AG04450 (cell line): Measurements from ENCODE around the gene PHF5A. TPM values are rescaled to one million over a fixed set of nuclear protein-coding genes. Genes with fewer than 3 reads are reported as not detected.

Source experiments
- CTCF ChIA-PET: fragments of 300-600, 350-600 bp; formaldehyde crosslinking; extraction: SDS; loops from one replicate; lab custom pipeline; 2022; ENCODE audit warnings: antibody characterized with exemption, inconsistent platforms; lab: Charles Lee
- POLR2A ChIA-PET: fragments of 350-600 bp; formaldehyde crosslinking; extraction: SDS; loops from one replicate; lab custom pipeline; 2021; ENCODE audit warnings: antibody characterized with exemption, inconsistent platforms; lab: Yijun Ruan, JAX
- DNase-seq: peaks from one replicate; pipeline ENCODE4 v3.0.0-alpha.2; 2011; ENCODE audit warnings: low read depth, low spot score
- H3K27ac ChIP-seq: one replicate; pipeline ENCODE4 v1.5.1; 2012; ENCODE audit warnings: low read depth, low read length, control low read depth
- H3K27me3 ChIP-seq: one replicate; pipeline ENCODE4 v1.6.0; 2012; ENCODE audit warnings: low read length; ENCODE audit not compliant: control insufficient read depth, insufficient read depth
- H3K4me3 ChIP-seq: 2 replicates; pipeline ENCODE4 v1.5.1; 2011; ENCODE audit warnings: mild to moderate bottlenecking, low read depth, low read length, control low read depth
- H3K9me3 ChIP-seq: 2 replicates; pipeline ENCODE4 v1.5.1; 2012; ENCODE audit warnings: low read length; ENCODE audit not compliant: control insufficient read depth, insufficient read depth
- CTCF ChIP-seq: IDR thresholded peaks from 2 replicates; pipeline ENCODE4 v1.5.1; 2011; ENCODE audit warnings: low read depth, low read length, control low read depth, inconsistent platforms
- polyA plus RNA-seq: library from polyadenylated mRNA; depleted of rRNA; stranded (reverse); fragments of >200 nt; gene quantifications from 2 replicates; pipeline ENCODE4 v1.2.3, GENCODE V29; 2011; rRNA removed

The PHF5A gene
- polyA plus RNA-seq, 1 experiment = 53.8 TPM

- no peak for DNase-seq
- ChIA-PET POLR2A (interaction anchor here (0.6 kb wide), 1 partner anchor 36 kb away, joined by 3 read pairs; the partner anchor contains the start of gene TEF), CTCF (interaction anchor here (2.0 to 3.3 kb wide), 2 partner anchors 14 to 100 kb away, joined by 7 to 10 read pairs; no protein-coding TSS in a partner anchor)
- H3K27me3 ChIP-seq = no peaks in the 10 kb centered on the region
- no peak for TF ChIP-seq CTCF
- no peak overlapping the region for H3K27ac ChIP-seq
- no peaks in the 10 kb centered on the region for H3K9me3 ChIP-seq
- no peak overlapping the region for H3K4me3 ChIP-seq
These were observed 50.7 kb downstream of the PHF5A start for GRCh38 chr22:41417622-41418390.

GRCh38 chr22:41415554-41415953, 52.9 kb downstream of the PHF5A start:
- CTCF ChIA-PET = interaction anchor here (3.3 kb wide), 1 partner anchor 12 kb away, joined by 10 read pairs; no protein-coding TSS in a partner anchor
- DNase-seq = no peak
- H3K4me3 ChIP-seq = no peak overlapping the region
- no peak overlapping the region for H3K27ac ChIP-seq
- no peaks in the 10 kb centered on the region for H3K27me3 ChIP-seq
- POLR2A ChIA-PET = no interaction called here
- no peak for TF ChIP-seq CTCF
- H3K9me3 ChIP-seq = no peaks in the 10 kb centered on the region

GRCh38 chr22:41411021-41411851, 57.3 kb downstream of the PHF5A start:
- H3K9me3 ChIP-seq = no peaks in the 10 kb centered on the region
- ChIA-PET CTCF (interaction anchor here (0.6 to 2.8 kb wide), 5 partner anchors 11 to 186 kb away, joined by 3 to 12 read pairs (median 3); no protein-coding TSS in a partner anchor), POLR2A (no interaction called here)
- TF ChIP-seq CTCF = no peak
- no peaks in the 10 kb centered on the region for H3K27me3 ChIP-seq
- no peak for DNase-seq
- no peak overlapping the region for H3K4me3 ChIP-seq
- H3K27ac ChIP-seq = no peak overlapping the region

DNA sequence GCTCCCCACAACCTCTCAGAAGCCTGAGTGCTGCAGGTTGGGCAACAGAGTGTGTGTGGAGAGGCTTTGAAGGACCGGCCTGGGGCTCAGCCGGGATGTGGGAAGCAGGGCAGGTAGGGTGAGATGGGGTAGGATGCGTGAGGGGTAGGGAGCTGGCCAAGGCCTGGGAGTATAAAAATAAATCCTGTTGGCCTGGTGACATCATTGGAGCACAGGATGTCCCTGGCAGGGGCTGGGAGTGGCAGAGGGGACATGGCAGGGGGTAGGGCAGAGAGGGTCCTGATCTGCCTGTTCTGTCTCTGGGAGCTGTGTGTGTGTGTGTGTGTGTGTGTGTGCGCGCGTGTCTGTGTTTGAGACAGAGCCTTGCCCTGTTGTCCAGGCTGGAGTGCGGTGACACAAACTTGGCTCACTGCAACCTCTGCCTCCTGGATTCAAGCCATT, 58.2 kb downstream of the PHF5A start:
- TF ChIP-seq CTCF = no peak
- POLR2A ChIA-PET = interaction anchor here (0.6 kb wide), 1 partner anchor 205 kb away, joined by 8 read pairs; no protein-coding TSS in a partner anchor
- H3K27ac ChIP-seq = no peak overlapping the region
- H3K9me3 ChIP-seq = no peaks in the 10 kb centered on the region
- no peak for DNase-seq
- H3K4me3 ChIP-seq = no peak overlapping the region
- H3K27me3 ChIP-seq = no peaks in the 10 kb centered on the region
- CTCF ChIA-PET = interaction anchor here (0.7 to 2.8 kb wide), 2 partner anchors 107 to 117 kb away, joined by 3 to 12 read pairs; no protein-coding TSS in a partner anchor

Other genes with a start within 250 kb of the PHF5A start
- gene CHADL, start 227.8 kb downstream of the PHF5A start, polyA plus RNA-seq = 0.24 and 0.65 TPM in 2 replicates
- gene RANGAP1, start 182.5 kb downstream of the PHF5A start, polyA plus RNA-seq = 75.8 and 94.9 TPM in 2 replicates
- 55.3 and 68.7 TPM in 2 replicates for gene ZC3H7B, start 167.2 kb downstream of the PHF5A start, polyA plus RNA-seq
- gene TEF, start 86.8 kb downstream of the PHF5A start, polyA plus RNA-seq = 13.7 and 18.3 TPM in 2 replicates
- 25.9 and 27.0 TPM in 2 replicates for gene TOB2, start 21.9 kb downstream of the PHF5A start, polyA plus RNA-seq
- gene ACO2, start 425 bp upstream of the PHF5A start, polyA plus RNA-seq = 32.2 and 44.4 TPM in 2 replicates
- gene POLR3H, start 75.8 kb upstream of the PHF5A start, polyA plus RNA-seq = 36.3 and 41.1 TPM in 2 replicates
- 12.4 and 21.2 TPM in 2 replicates for gene CSDC2, start 92.3 kb upstream of the PHF5A start, polyA plus RNA-seq
- 60.7 and 72.5 TPM in 2 replicates for gene PMM1, start 121.1 kb upstream of the PHF5A start, polyA plus RNA-seq
- gene DESI1, start 152.4 kb upstream of the PHF5A start, polyA plus RNA-seq = 22.3 and 23.8 TPM in 2 replicates
- gene XRCC6, start 152.6 kb upstream of the PHF5A start, polyA plus RNA-seq = 149 and 196 TPM in 2 replicates
- gene SNU13, start 220.2 kb upstream of the PHF5A start, polyA plus RNA-seq = 151 and 165 TPM in 2 replicates
- gene MEI1, start 230.8 kb upstream of the PHF5A start, polyA plus RNA-seq = 0.22 and 0.25 TPM in 2 replicates